NCI-H1105 (cell line): ENCODE data around the gene RBBP5.
A peak's percentile ranks its signal among the peaks of the same experiment; 100 is the strongest.

Source experiments
- DNase-seq: peaks from one replicate; lab custom pipeline; 2025; lab: John Stamatoyannopoulos, UW

Gene RBBP5

GRCh38 chr1:205056956-205057568 is 64.7 kb downstream of the RBBP5 start:
- no peak for DNase-seq

GRCh38 chr1:205056188-205056611 is 65.6 kb downstream of the RBBP5 start:
- DNase-seq = no peak

- DNase-seq = no peak
Observed at GRCh38 chr1:205054013-205054412, 67.8 kb downstream of the RBBP5 start.

GRCh38 chr1:205053296-205053695 is 68.5 kb downstream of the RBBP5 start:
- DNase-seq = no peak

GRCh38 chr1:205052690-205053089 is 69.1 kb downstream of the RBBP5 start:
- no peak for DNase-seq

- no peak for DNase-seq
Observed at GRCh38 chr1:205049479-205049878, 72.3 kb downstream of the RBBP5 start.

- DNase-seq = no peak
Observed at GRCh38 chr1:205048382-205048781, 73.4 kb downstream of the RBBP5 start.

GRCh38 chr1:205047764-205048231 is 74.0 kb downstream of the RBBP5 start:
- no peak for DNase-seq

GRCh38 chr1:205046870-205047269 is 74.9 kb downstream of the RBBP5 start:
- no peak for DNase-seq

- no peak for DNase-seq
Observed at GRCh38 chr1:205045146-205045545, 76.6 kb downstream of the RBBP5 start.

- no peak for DNase-seq
Observed at GRCh38 chr1:205044741-205045140, 77.0 kb downstream of the RBBP5 start.

GRCh38 chr1:205043866-205044265 is 77.9 kb downstream of the RBBP5 start:
- DNase-seq = no peak

- peak; percentile 62 for DNase-seq
Observed at GRCh38 chr1:205042911-205043806, 78.6 kb downstream of the RBBP5 start, which contains the start of gene CNTN2. Gene CNTN2, plus strand, starts transcription at chr1:205043212. Its CDS starts 9,974 bp downstream, at chr1:205053186.

GRCh38 chr1:205041998-205042910 is 79.5 kb downstream of the RBBP5 start:
- no peak for DNase-seq

- DNase-seq = no peak
Observed at GRCh38 chr1:205041001-205041715, 80.6 kb downstream of the RBBP5 start.

- no peak for DNase-seq
Observed at GRCh38 chr1:205038132-205038786, 83.5 kb downstream of the RBBP5 start.

GRCh38 chr1:205037539-205037938 is 84.2 kb downstream of the RBBP5 start:
- no peak for DNase-seq
